Loucy (cell line): ENCODE results near the gene TMEM108.

Experiments used
- H2AFZ ChIP-seq: fragments of 200-600 bp; sonication (generic); 2 replicates; pipeline ENCODE4 v1.6.0; 2016; ENCODE audit warnings: antibody characterized with exemption, mild to moderate bottlenecking, low read length, moderate library complexity
- H3F3A ChIP-seq: fragments of 200-600 bp; 2 replicates; pipeline ENCODE4 v1.6.0; 2016; ENCODE audit warnings: antibody characterized with exemption, low read depth, mild to moderate bottlenecking
- H3K27me3 ChIP-seq: fragments of 200-600 bp; sonication (generic); 2 replicates; pipeline ENCODE4 v1.6.1; 2014; ENCODE audit warnings: low read length, mild to moderate bottlenecking; ENCODE audit not compliant: insufficient read depth, poor library complexity, severe bottlenecking
- H3K36me3 ChIP-seq: fragments of 200-600 bp; sonication (generic); 2 replicates; pipeline ENCODE4 v1.6.1; 2016; ENCODE audit warnings: low read length; ENCODE audit not compliant: insufficient read depth
- H3K4me1 ChIP-seq: fragments of 200-600 bp; sonication (generic); 2 replicates; pipeline ENCODE4 v1.5.1; 2014; ENCODE audit warnings: low read length, mild to moderate bottlenecking; ENCODE audit not compliant: insufficient read depth, poor library complexity, severe bottlenecking
- H3K4me2 ChIP-seq: fragments of 200-600 bp; sonication (generic); 2 replicates; pipeline ENCODE4 v1.6.0; 2014; ENCODE audit warnings: antibody characterized with exemption, low read length, low read depth, mild to moderate bottlenecking; ENCODE audit not compliant: poor library complexity, severe bottlenecking
- H3K4me3 ChIP-seq: fragments of 200-600 bp; sonication (generic); 2 replicates; pipeline ENCODE4 v1.5.1; 2014; ENCODE audit warnings: low read length, mild to moderate bottlenecking, mixed read lengths; ENCODE audit not compliant: poor library complexity, severe bottlenecking
- H3K79me2 ChIP-seq: fragments of 200-600 bp; sonication (generic); 2 replicates; pipeline ENCODE4 v1.6.1; 2014; ENCODE audit warnings: low read length; ENCODE audit not compliant: insufficient read depth
- H3K9ac ChIP-seq: fragments of 200-600 bp; sonication (generic); 2 replicates; pipeline ENCODE4 v1.6.0; 2014; ENCODE audit warnings: mild to moderate bottlenecking, low read depth, low read length, moderate library complexity; ENCODE audit not compliant: poor library complexity, severe bottlenecking
- H3K9me2 ChIP-seq: fragments of 200-600 bp; sonication (generic); replicated peaks from 2 replicates; pipeline ENCODE4 v1.6.1; 2016; ENCODE audit warnings: low read depth, low read length, mixed read lengths
- H3K9me3 ChIP-seq: fragments of 200-600 bp; sonication (generic); 2 replicates; pipeline ENCODE4 v1.6.1; 2014; ENCODE audit warnings: mild to moderate bottlenecking, antibody characterized with exemption, low read length, low read depth; ENCODE audit not compliant: insufficient read depth
- H4K20me1 ChIP-seq: fragments of 200-600 bp; sonication (generic); 2 replicates; pipeline ENCODE4 v1.6.0; 2014; ENCODE audit warnings: antibody characterized with exemption, low read length, mild to moderate bottlenecking; ENCODE audit not compliant: insufficient read depth, poor library complexity, severe bottlenecking
- EZH2phosphoT487 ChIP-seq: fragments of 200-600 bp; IDR thresholded peaks from 2 replicates; pipeline ENCODE4 v1.6.1; 2018; ENCODE audit warnings: antibody characterized with exemption, mild to moderate bottlenecking, moderate library complexity, borderline replicate concordance
- TF ChIP-seq, protein P1 (sequence below): fragments of 200-600 bp; sonication (generic); conservative IDR thresholded peaks from 2 replicates; pipeline ENCODE4 v1.5.1; 2014; ENCODE audit warnings: mild to moderate bottlenecking, antibody characterized with exemption, low read length

Gene TMEM108

DNA sequence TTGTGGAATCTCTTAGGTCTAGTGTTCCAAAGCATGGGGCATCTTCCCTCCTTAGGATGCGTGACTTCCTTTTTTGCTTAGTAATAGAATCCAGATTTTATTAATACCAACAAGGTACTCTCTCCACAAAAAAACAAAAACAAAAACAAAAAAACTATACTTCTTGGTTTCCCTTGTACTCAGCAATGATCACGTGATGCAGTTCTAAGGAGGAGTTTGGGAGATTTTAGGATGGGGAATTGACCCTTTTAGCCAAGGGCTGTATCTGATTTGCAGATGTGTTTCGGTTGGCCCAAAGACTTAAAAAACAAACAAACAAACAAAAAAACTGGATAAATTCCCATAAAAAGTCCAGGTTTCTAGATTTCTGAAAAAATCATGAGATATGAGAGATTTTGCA is 12.6 kb upstream of the TMEM108 start:
- Histone ChIP-seq H3K9me2 (no peaks in the 10 kb centered on the region), H3K4me1 (no peaks in the 10 kb centered on the region), H3K4me3 (no peak overlapping the region), H3F3A (no peaks in the 10 kb centered on the region), H3K9me3 (no peaks in the 10 kb centered on the region), H2AFZ (no peak overlapping the region), H3K27me3 (no peaks in the 10 kb centered on the region), H3K4me2 (no peak overlapping the region), H3K9ac (no peak overlapping the region), H4K20me1 (no peaks in the 10 kb centered on the region), H3K79me2 (no peaks in the 10 kb centered on the region), H3K36me3 (no peaks in the 10 kb centered on the region)
- TF ChIP-seq EZH2phosphoT487 = no peak
- TF ChIP-seq, protein P1, sequence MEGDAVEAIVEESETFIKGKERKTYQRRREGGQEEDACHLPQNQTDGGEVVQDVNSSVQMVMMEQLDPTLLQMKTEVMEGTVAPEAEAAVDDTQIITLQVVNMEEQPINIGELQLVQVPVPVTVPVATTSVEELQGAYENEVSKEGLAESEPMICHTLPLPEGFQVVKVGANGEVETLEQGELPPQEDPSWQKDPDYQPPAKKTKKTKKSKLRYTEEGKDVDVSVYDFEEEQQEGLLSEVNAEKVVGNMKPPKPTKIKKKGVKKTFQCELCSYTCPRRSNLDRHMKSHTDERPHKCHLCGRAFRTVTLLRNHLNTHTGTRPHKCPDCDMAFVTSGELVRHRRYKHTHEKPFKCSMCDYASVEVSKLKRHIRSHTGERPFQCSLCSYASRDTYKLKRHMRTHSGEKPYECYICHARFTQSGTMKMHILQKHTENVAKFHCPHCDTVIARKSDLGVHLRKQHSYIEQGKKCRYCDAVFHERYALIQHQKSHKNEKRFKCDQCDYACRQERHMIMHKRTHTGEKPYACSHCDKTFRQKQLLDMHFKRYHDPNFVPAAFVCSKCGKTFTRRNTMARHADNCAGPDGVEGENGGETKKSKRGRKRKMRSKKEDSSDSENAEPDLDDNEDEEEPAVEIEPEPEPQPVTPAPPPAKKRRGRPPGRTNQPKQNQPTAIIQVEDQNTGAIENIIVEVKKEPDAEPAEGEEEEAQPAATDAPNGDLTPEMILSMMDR = no peak

DNA sequence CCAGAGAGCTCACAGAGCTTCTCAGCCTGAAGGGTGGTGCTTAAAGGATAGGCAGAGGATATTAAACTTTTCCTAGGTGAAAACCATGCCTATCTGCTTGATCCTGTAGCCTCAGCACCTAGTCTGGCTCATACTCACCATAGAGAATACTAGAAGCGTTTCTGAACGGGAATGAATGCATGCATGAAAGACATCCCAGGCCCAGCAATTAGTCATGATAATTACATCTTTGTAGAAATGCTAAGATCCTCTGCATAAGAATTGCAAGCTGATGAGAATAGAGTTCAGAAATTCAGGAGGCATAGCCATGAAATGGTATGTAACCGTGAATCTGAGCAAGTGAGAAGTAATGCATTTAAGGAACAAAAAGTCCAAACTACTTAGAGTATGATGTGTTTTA is 5.9 kb upstream of the TMEM108 start:
- Histone ChIP-seq H3K4me1 (no peaks in the 10 kb centered on the region), H3K9me2 (no peaks in the 10 kb centered on the region), H3K36me3 (no peaks in the 10 kb centered on the region), H3K9ac (no peak overlapping the region), H2AFZ (no peak overlapping the region), H3K27me3 (no peaks in the 10 kb centered on the region), H3K79me2 (no peaks in the 10 kb centered on the region), H3K4me3 (no peak overlapping the region), H3K9me3 (no peaks in the 10 kb centered on the region), H3F3A (no peaks in the 10 kb centered on the region), H4K20me1 (no peaks in the 10 kb centered on the region), H3K4me2 (no peak overlapping the region)
- TF ChIP-seq, protein P1 = no peak
- no peak for TF ChIP-seq EZH2phosphoT487

DNA sequence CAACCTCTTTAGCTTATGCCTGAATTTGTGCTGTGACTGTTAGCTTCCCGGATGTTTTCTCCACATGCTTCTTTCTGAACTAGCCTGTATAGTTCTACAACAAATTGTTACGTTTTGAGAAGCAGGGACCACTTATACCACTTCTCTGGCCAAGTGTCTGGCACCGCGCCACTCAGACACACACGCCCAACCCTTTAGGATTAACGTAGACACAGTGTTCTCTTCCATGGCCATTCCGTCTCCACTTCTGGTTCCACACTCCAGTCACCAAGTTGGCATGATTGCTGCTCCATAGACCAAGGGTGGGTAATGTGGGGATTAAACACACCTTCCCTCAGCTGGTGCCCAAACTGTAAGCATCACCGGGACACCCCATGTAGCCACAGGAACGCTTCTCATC is 755 bp upstream of the TMEM108 start:
- Histone ChIP-seq H3K36me3 (no peaks in the 10 kb centered on the region), H3F3A (no peaks in the 10 kb centered on the region), H3K79me2 (no peaks in the 10 kb centered on the region), H4K20me1 (no peaks in the 10 kb centered on the region), H3K9ac (no peak overlapping the region), H3K4me1 (no peaks in the 10 kb centered on the region), H3K9me3 (no peaks in the 10 kb centered on the region), H3K4me3 (no peak overlapping the region), H3K27me3 (no peaks in the 10 kb centered on the region), H3K4me2 (no peak overlapping the region), H3K9me2 (no peaks in the 10 kb centered on the region), H2AFZ (no peak overlapping the region)
- no peak for TF ChIP-seq EZH2phosphoT487
- TF ChIP-seq, protein P1 = no peak
